Measurements from ENCODE around the gene ZBTB7A.

The ZBTB7A gene

GRCh38 chr19:4113398-4114088, 46.8 kb upstream of the ZBTB7A start:
- Histone ChIP-seq H3K4me1 (ENCODE audit: insufficient read depth, poor library complexity, severe bottlenecking) (no peaks in the 10 kb centered on the region), H3K27ac (ENCODE audit: poor library complexity, severe bottlenecking) (no peak overlapping the region), H3K27me3 (ENCODE audit: insufficient read depth, poor library complexity, severe bottlenecking) (no peaks in the 10 kb centered on the region), H3K4me3 (ENCODE audit: severe bottlenecking) (no peak overlapping the region), H3K9me3 (ENCODE audit: severe bottlenecking) (no peaks in the 10 kb centered on the region), H3K36me3 (ENCODE audit: low read depth) (peaks cover 63% of the 10 kb centered on the region)
- DNase-seq (ENCODE audit: low spot score) (no peak), ATAC-seq (ENCODE audit: low read depth) (no peak)
- no peak for TF ChIP-seq CTCF (IDR thresholded peaks at IDR 0.05; ENCODE audit: poor library complexity, severe bottlenecking)

- no peak overlapping the region for H3K27ac ChIP-seq (ENCODE audit: poor library complexity, severe bottlenecking)
- no peaks in the 10 kb centered on the region for H3K4me1 ChIP-seq (ENCODE audit: insufficient read depth, poor library complexity, severe bottlenecking)
- ATAC-seq (ENCODE audit: low read depth) (no peak), DNase-seq (ENCODE audit: low spot score) (no peak)
- peaks cover 67% of the 10 kb centered on the region for H3K36me3 ChIP-seq (ENCODE audit: low read depth)
- no peaks in the 10 kb centered on the region for H3K27me3 ChIP-seq (ENCODE audit: insufficient read depth, poor library complexity, severe bottlenecking)
- TF ChIP-seq CTCF (IDR thresholded peaks at IDR 0.05; ENCODE audit: poor library complexity, severe bottlenecking): no peak
- no peak overlapping the region for H3K4me3 ChIP-seq (ENCODE audit: severe bottlenecking)
- H3K9me3 ChIP-seq (ENCODE audit: severe bottlenecking): no peaks in the 10 kb centered on the region
Measured at GRCh38 chr19:4112367-4112766, 45.7 kb upstream of the ZBTB7A start.

GRCh38 chr19:4109626-4109945, 42.9 kb upstream of the ZBTB7A start:
- Histone ChIP-seq H3K4me1 (ENCODE audit: insufficient read depth, poor library complexity, severe bottlenecking) (no peaks in the 10 kb centered on the region), H3K9me3 (ENCODE audit: severe bottlenecking) (no peaks in the 10 kb centered on the region), H3K27me3 (ENCODE audit: insufficient read depth, poor library complexity, severe bottlenecking) (no peaks in the 10 kb centered on the region), H3K4me3 (ENCODE audit: severe bottlenecking) (no peak overlapping the region), H3K27ac (ENCODE audit: poor library complexity, severe bottlenecking) (no peak overlapping the region), H3K36me3 (ENCODE audit: low read depth) (peaks cover 60% of the 10 kb centered on the region)
- DNase-seq (ENCODE audit: low spot score): no peak
- no peak for TF ChIP-seq CTCF (IDR thresholded peaks at IDR 0.05; ENCODE audit: poor library complexity, severe bottlenecking)
- no peak for ATAC-seq (ENCODE audit: low read depth)

GRCh38 chr19:4108767-4109625, 42.3 kb upstream of the ZBTB7A start:
- Histone ChIP-seq H3K4me3 (ENCODE audit: severe bottlenecking) (no peak overlapping the region), H3K27ac (ENCODE audit: poor library complexity, severe bottlenecking) (no peak overlapping the region)

More at GRCh38 chr19:4108767-4109625, 42.3 kb upstream of the ZBTB7A start:
- DNase-seq (ENCODE audit: low spot score): no peak
- Histone ChIP-seq H3K9me3 (ENCODE audit: severe bottlenecking) (no peaks in the 10 kb centered on the region), H3K4me1 (ENCODE audit: insufficient read depth, poor library complexity, severe bottlenecking) (no peaks in the 10 kb centered on the region), H3K36me3 (ENCODE audit: low read depth) (peaks cover 54% of the 10 kb centered on the region), H3K27me3 (ENCODE audit: insufficient read depth, poor library complexity, severe bottlenecking) (no peaks in the 10 kb centered on the region)
- TF ChIP-seq CTCF (IDR thresholded peaks at IDR 0.05; ENCODE audit: poor library complexity, severe bottlenecking): no peak
- no peak for ATAC-seq (ENCODE audit: low read depth)

Measured in RWPE2 (cell line).